GM19467 (cell line): ENCODE results near the gene SRCAP.

ENCODE experiments used
- ATAC-seq: cut with Tn5 transposase; IDR thresholded peaks from one replicate; pipeline ENCODE4 v1.9.1; 2021; ENCODE audit warnings: mild to moderate bottlenecking, moderate library complexity; ENCODE audit not compliant: unreplicated experiment

Gene SRCAP

GRCh38 chr16:30787613-30788378, 88.8 kb downstream of the SRCAP start:
- no peak for ATAC-seq
